Fibroblast of the aortic adventitia (primary cell): ENCODE measurements around the gene TLCD5. TPM values are rescaled to one million over a fixed set of nuclear protein-coding genes. Genes with fewer than 3 reads are reported as not detected.

Experiments
- DNase-seq: peaks from one replicate; pipeline ENCODE4 v3.0.0-alpha.2; 2010; ENCODE audit warnings: low read depth
- H3K4me3 ChIP-seq: 2 replicates; pipeline ENCODE4 v1.5.1; 2011; ENCODE audit warnings: low read depth, mild to moderate bottlenecking, control low read depth, low read length, moderate library complexity
- CTCF ChIP-seq: IDR thresholded peaks from 2 replicates; pipeline ENCODE4 v1.5.1; 2011; ENCODE audit warnings: mild to moderate bottlenecking, low read length, control low read depth, inconsistent platforms; ENCODE audit not compliant: insufficient read depth
- total RNA-seq: library from RNA; depleted of rRNA; stranded (reverse); fragments of >200 nt; gene quantifications from 2 replicates; pipeline ENCODE4 v1.2.3, GENCODE V29; 2012; ENCODE audit warnings: low replicate concordance

Gene TLCD5
- total RNA-seq, 1 donor = 6.4 TPM

GRCh38 chr11:120352405-120352804 lies 27.3 kb downstream of the TLCD5 start:
- TF ChIP-seq CTCF = no peak
- no peak for DNase-seq
- no peak overlapping the region for H3K4me3 ChIP-seq

- no peak for DNase-seq
- H3K4me3 ChIP-seq = no peak overlapping the region
- TF ChIP-seq CTCF = no peak
Observed at GRCh38 chr11:120354068-120354467, 29.0 kb downstream of the TLCD5 start.

GRCh38 chr11:120354779-120355178 lies 29.7 kb downstream of the TLCD5 start:
- no peak overlapping the region for H3K4me3 ChIP-seq
- no peak for DNase-seq
- no peak for TF ChIP-seq CTCF

- no peak for TF ChIP-seq CTCF
- H3K4me3 ChIP-seq = no peak overlapping the region
- DNase-seq = no peak
Observed at GRCh38 chr11:120357620-120358019, 32.5 kb downstream of the TLCD5 start.

- TF ChIP-seq CTCF = no peak
- DNase-seq = no peak
- H3K4me3 ChIP-seq = no peak overlapping the region
Observed at GRCh38 chr11:120358729-120359128, 33.6 kb downstream of the TLCD5 start.

GRCh38 chr11:120363436-120363835 lies 38.3 kb downstream of the TLCD5 start:
- no peak for DNase-seq
- H3K4me3 ChIP-seq = no peak overlapping the region
- TF ChIP-seq CTCF = no peak

GRCh38 chr11:120365512-120365911 lies 40.4 kb downstream of the TLCD5 start:
- no peak for DNase-seq
- H3K4me3 ChIP-seq = no peak overlapping the region
- TF ChIP-seq CTCF = no peak
